Chondrocyte (in vitro differentiated cells): ENCODE data around the gene RAB3D. TPM values are rescaled to one million over a fixed set of nuclear protein-coding genes. Genes with fewer than 3 reads are reported as not detected.

Experiments
- DNase-seq: peaks from one replicate; pipeline ENCODE4 v3.0.0; 2021; ENCODE audit warnings: mixed read lengths, low spot score
- H3K27ac Mint-ChIP-seq: one replicate; pipeline ENCODE4 v1.8.0; 2021; ENCODE audit warnings: mild to moderate bottlenecking, moderate library complexity, mixed read lengths; ENCODE audit not compliant: unreplicated experiment
- H3K27me3 Mint-ChIP-seq: 2 replicates; pipeline ENCODE4 v1.8.0; 2021; ENCODE audit warnings: low read depth, mixed read lengths
- H3K36me3 Mint-ChIP-seq: 2 replicates; pipeline ENCODE4 v1.8.0; 2021; ENCODE audit warnings: low read depth, mixed read lengths
- H3K4me1 Mint-ChIP-seq: 2 replicates; pipeline ENCODE4 v1.8.0; 2021; ENCODE audit warnings: low read depth, mild to moderate bottlenecking, mixed read lengths
- H3K4me3 Mint-ChIP-seq: one replicate; pipeline ENCODE4 v1.8.0; 2021; ENCODE audit warnings: mild to moderate bottlenecking, moderate library complexity, mixed read lengths; ENCODE audit not compliant: unreplicated experiment
- H3K9me3 Mint-ChIP-seq: 2 replicates; pipeline ENCODE4 v1.8.0; 2021; ENCODE audit warnings: low read depth, mixed read lengths
- CTCF ChIP-seq: fragments of 200-600 bp; sonication (generic); IDR thresholded peaks from 2 replicates; pipeline ENCODE4 v1.5.0; 2021; ENCODE audit warnings: antibody characterized with exemption, mild to moderate bottlenecking, moderate library complexity
- long read RNA-seq: library from polyadenylated mRNA; stranded (forward); transcript quantifications from one replicate; pipeline ENCODE4 v2.0.0, GENCODE V29; 2021
- total RNA-seq: library from RNA; stranded (reverse); gene quantifications from 3 replicates; pipeline ENCODE4 v1.2.1, GENCODE V29; 2021

Gene RAB3D, protein sequence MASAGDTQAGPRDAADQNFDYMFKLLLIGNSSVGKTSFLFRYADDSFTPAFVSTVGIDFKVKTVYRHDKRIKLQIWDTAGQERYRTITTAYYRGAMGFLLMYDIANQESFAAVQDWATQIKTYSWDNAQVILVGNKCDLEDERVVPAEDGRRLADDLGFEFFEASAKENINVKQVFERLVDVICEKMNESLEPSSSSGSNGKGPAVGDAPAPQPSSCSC
- 2.1 to 8.9 TPM (median 8.1 TPM) in 3 replicates for total RNA-seq
- long read RNA-seq, full-length matches to known transcripts, result 9 of 13 reads
- long read RNA-seq, partial matches to known transcripts, result 1 of 13 reads
- long read RNA-seq, other reads (novel, unspliced or antisense), result 3 of 13 reads

GRCh38 chr19:11339254-11340098 lies at the start of gene RAB3D:
TSS of gene RAB3D (minus strand) at chr19:11339657. CDS start at chr19:11337399, 2,258 bp downstream.
- peaks cover 15% of the 10 kb centered on the region for H3K4me1 Mint-ChIP-seq
- no peak within 1 kb of the TSS for H3K27ac Mint-ChIP-seq

GRCh38 chr19:11387162-11388034 lies 47.9 kb upstream of the RAB3D start:
- TF ChIP-seq CTCF, result no peak
- Mint-ChIP-seq H3K4me1 (peaks cover 10% of the 10 kb centered on the region), H3K4me3 (no peak overlapping the region), H3K27ac (no peak overlapping the region), H3K36me3 (no peaks in the 10 kb centered on the region), H3K27me3 (peaks cover 5% of the 10 kb centered on the region), H3K9me3 (peaks cover 3% of the 10 kb centered on the region)
- DNase-seq, result no peak

More at GRCh38 chr19:11339254-11340098, at the start of gene RAB3D:
- no peak for DNase-seq
- no peaks in the 10 kb centered on the region for H3K27me3 Mint-ChIP-seq
- no peaks in the 10 kb centered on the region for H3K9me3 Mint-ChIP-seq
- TF ChIP-seq CTCF, result no peak
- peak within 1 kb of the TSS; percentile 72 for H3K4me3 Mint-ChIP-seq
- peaks cover 8% of the 10 kb centered on the region for H3K36me3 Mint-ChIP-seq

DNA sequence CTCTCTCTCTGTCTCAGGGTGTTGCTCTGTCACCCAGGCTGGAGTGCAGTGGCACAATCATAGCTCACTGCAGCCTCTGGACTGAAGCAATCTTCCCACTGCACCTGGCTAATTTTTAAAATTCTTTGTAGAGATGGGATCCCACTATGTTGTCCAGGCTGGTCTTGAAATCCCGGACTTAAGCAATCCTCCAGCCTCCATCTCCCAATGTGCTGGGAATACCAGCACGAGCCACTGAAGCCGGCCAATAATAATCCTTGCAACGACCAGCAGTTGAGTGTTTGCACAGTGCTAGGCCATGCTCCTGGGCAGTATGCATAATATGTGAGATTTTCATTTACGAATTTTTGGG lies 45.3 kb upstream of the RAB3D start:
- no peak overlapping the region for H3K27ac Mint-ChIP-seq
- DNase-seq, result no peak

GRCh38 chr19:11383706-11384048 lies 44.2 kb upstream of the RAB3D start:
- no peak overlapping the region for H3K27ac Mint-ChIP-seq
- peaks cover 34% of the 10 kb centered on the region for H3K4me1 Mint-ChIP-seq
- TF ChIP-seq CTCF, result no peak
- no peaks in the 10 kb centered on the region for H3K9me3 Mint-ChIP-seq
- DNase-seq, result no peak
- H3K4me3 Mint-ChIP-seq, result no peak overlapping the region
- peaks cover 12% of the 10 kb centered on the region for H3K27me3 Mint-ChIP-seq
- H3K36me3 Mint-ChIP-seq, result no peaks in the 10 kb centered on the region

More for the DNA sequence above, 45.3 kb upstream of the RAB3D start:
- Mint-ChIP-seq H3K4me1 (peaks cover 29% of the 10 kb centered on the region), H3K36me3 (no peaks in the 10 kb centered on the region), H3K4me3 (no peak overlapping the region), H3K9me3 (no peaks in the 10 kb centered on the region), H3K27me3 (peaks cover 12% of the 10 kb centered on the region)
- no peak for TF ChIP-seq CTCF
